Naive thymus-derived CD4-positive, alpha-beta T cell (primary cell): ENCODE measurements around the gene KCNK10. TPM values are rescaled to one million over a fixed set of nuclear protein-coding genes. Genes with fewer than 3 reads are reported as not detected.

Experiments used
- ATAC-seq: fragments of 150-1000 bp; cut with Tn5 transposase; 2 replicates; pipeline ENCODE4 v1.10.0; 2021; ENCODE audit warnings: mild to moderate bottlenecking, moderate library complexity
- CTCF ChIA-PET: fragments of 350-600 bp; sonication (Branson Sonifier 250); formaldehyde crosslinking; loops from one replicate; lab custom pipeline; 2021; ENCODE audit warnings: antibody characterized with exemption; lab: Charles Lee
- POLR2A ChIA-PET: fragments of 350-600 bp; sonication (Branson Sonifier 250); formaldehyde crosslinking; loops from one replicate; lab custom pipeline; 2021; ENCODE audit warnings: antibody characterized with exemption, inconsistent platforms; lab: Charles Lee
- DNase-seq, 9 donors: peaks; one replicate each; pipeline versions ENCODE4 v3.0.0 to v3.0.0-alpha.2; 2020 to 2022; ENCODE audit warnings: mixed read lengths in 1 of 9
- H3K27ac ChIP-seq: one replicate; pipeline ENCODE4 v1.7.0; 2013; ENCODE audit warnings: mild to moderate bottlenecking, low read depth, low read length, moderate library complexity
- H3K27me3 ChIP-seq, 2 donors: one replicate each; pipeline ENCODE4 v1.7.0; 2013; ENCODE audit warnings: low read length in 2 of 2, mild to moderate bottlenecking in 2 of 2, moderate library complexity in 2 of 2; ENCODE audit not compliant: control insufficient read depth in 2 of 2, insufficient read depth in 2 of 2
- H3K36me3 ChIP-seq, 3 experiments: 1 replicate in 2 of 3; 2 replicates in 1 of 3; pipeline ENCODE4 v1.7.0; 2013; ENCODE audit warnings: low read length in 3 of 3, mild to moderate bottlenecking in 3 of 3, moderate library complexity in 1 of 3; ENCODE audit not compliant: insufficient read depth in 3 of 3, control insufficient read depth in 2 of 3
- H3K4me1 ChIP-seq, 2 donors: one replicate each; pipeline ENCODE4 v1.7.0; 2013; ENCODE audit warnings: low read length in 2 of 2, mild to moderate bottlenecking in 2 of 2, moderate library complexity in 1 of 2; ENCODE audit not compliant: control insufficient read depth in 2 of 2, insufficient read depth in 2 of 2
- H3K4me3 ChIP-seq: 2 replicates; pipeline ENCODE4 v1.7.0; 2013; ENCODE audit warnings: mild to moderate bottlenecking, low read length
- H3K9me3 ChIP-seq, 3 experiments: 1 replicate in 2 of 3; 2 replicates in 1 of 3; pipeline ENCODE4 v1.7.0; 2013; ENCODE audit warnings: low read length in 3 of 3; ENCODE audit not compliant: control insufficient read depth in 2 of 3
- H3K27ac Mint-ChIP-seq, 9 donors: one replicate each; pipeline ENCODE4 v1.8.0; 2020 to 2022; ENCODE audit warnings: mixed read lengths in 9 of 9, mild to moderate bottlenecking in 8 of 9, moderate library complexity in 5 of 9, inconsistent platforms in 2 of 9
- H3K27me3 Mint-ChIP-seq, 5 donors: one replicate each; pipeline ENCODE4 v1.8.0; 2021 to 2022; ENCODE audit warnings: mixed read lengths in 5 of 5, mild to moderate bottlenecking in 1 of 5
- H3K36me3 Mint-ChIP-seq, 5 donors: one replicate each; pipeline ENCODE4 v1.8.0; 2020 to 2022; ENCODE audit warnings: mixed read lengths in 5 of 5, mild to moderate bottlenecking in 3 of 5, inconsistent platforms in 1 of 5
- H3K4me1 Mint-ChIP-seq, 7 donors: one replicate each; pipeline ENCODE4 v1.8.0; 2020 to 2022; ENCODE audit warnings: mixed read lengths in 7 of 7, mild to moderate bottlenecking in 3 of 7, inconsistent platforms in 1 of 7
- H3K4me3 Mint-ChIP-seq, 10 donors: one replicate each; pipeline ENCODE4 v1.8.0; 2020 to 2022; ENCODE audit warnings: mild to moderate bottlenecking in 10 of 10, mixed read lengths in 10 of 10, moderate library complexity in 6 of 10, inconsistent platforms in 2 of 10
- H3K9me3 Mint-ChIP-seq, 11 donors: one replicate each; pipeline ENCODE4 v1.8.0; 2020 to 2022; ENCODE audit warnings: mixed read lengths in 11 of 11, mild to moderate bottlenecking in 4 of 11, inconsistent platforms in 1 of 11, moderate library complexity in 1 of 11
- intact Hi-C, 2 donors: fragments of 100-400 bp; cut with micrococcal nuclease; formaldehyde crosslinking; loops; one replicate each; pipeline ENCODE4 v1.15.1; 2023
- polyA plus RNA-seq, 2 donors: library from polyadenylated mRNA; unstranded; fragments of 300-500 nt; fragmentation: Illumina TruSeq; gene quantifications; one replicate each; pipeline ENCODE4 v1.2.3, GENCODE V29; 2021
- total RNA-seq, 6 experiments: library from RNA in 5 of 6; stranded (reverse) in 5 of 6; gene quantifications; 1 replicate in 5 of 6; 2 replicates in 1 of 6; pipeline ENCODE4 v1.2.3 and lab custom pipeline; 2021 to 2026

KCNK10 gene
- total and polyA plus RNA-seq, 7 experiments from 2014 or later: 0.10 to 0.21 TPM; not detected in 5

DNA sequence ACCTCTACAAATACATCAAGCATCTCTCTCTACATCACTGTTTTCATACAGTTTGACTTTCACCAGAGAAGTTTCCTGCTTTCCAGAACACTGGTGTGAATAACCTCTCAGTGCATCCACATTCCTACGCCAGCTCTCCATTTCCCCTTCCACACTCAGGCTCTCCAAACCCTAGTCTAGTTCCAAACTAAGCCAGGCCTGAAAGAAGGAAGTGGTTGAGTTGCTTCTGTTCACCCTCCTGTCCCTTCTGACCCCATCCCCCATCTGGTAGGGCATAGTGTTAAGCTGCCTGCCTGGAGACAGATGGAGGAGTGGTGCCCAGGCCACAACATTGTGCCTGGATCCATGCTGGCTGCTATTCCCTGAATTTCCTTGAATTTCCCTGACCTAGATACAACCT lies 185.7 kb downstream of the KCNK10 start:
- peaks cover 0 to 4% (median 0%) of the 10 kb centered on the region in 7 donors for H3K4me1 Mint-ChIP-seq
- POLR2A ChIA-PET: no interaction called here

More for the DNA sequence above, 185.7 kb downstream of the KCNK10 start:
- H3K4me3 ChIP-seq: no peak overlapping the region
- DNase-seq: no peak
- no peak for ATAC-seq
- no peak overlapping the region for H3K4me3 Mint-ChIP-seq
- no peaks in the 10 kb centered on the region for H3K27me3 ChIP-seq
- H3K27ac ChIP-seq: no peak overlapping the region
- peaks cover 0 to 6% (median 0%) of the 10 kb centered on the region in 3 experiments for H3K9me3 ChIP-seq
- H3K4me1 ChIP-seq: no peaks in the 10 kb centered on the region
- peaks cover 0 to 4% (median 0%) of the 10 kb centered on the region in 5 donors for H3K36me3 Mint-ChIP-seq
- H3K36me3 ChIP-seq: no peaks in the 10 kb centered on the region
- intact Hi-C loops: no loop called here
- CTCF ChIA-PET: no interaction called here
- peaks cover 0 to 7% (median 3%) of the 10 kb centered on the region in 5 donors for H3K27me3 Mint-ChIP-seq
- H3K9me3 Mint-ChIP-seq: peaks cover 0 to 15% (median 7%) of the 10 kb centered on the region in 11 donors
- H3K27ac Mint-ChIP-seq: no peak overlapping the region

Other genes with a start within 250 kb of the KCNK10 start
- 1 to 10 TPM; 1.9 to 4.3 (median 2.5) TPM for gene SPATA7, start 62.4 kb upstream of the KCNK10 start, total RNA-seq
- gene SPATA7, start 62.4 kb upstream of the KCNK10 start, polyA plus RNA-seq: 1 to 10 TPM; 4.2 to 6.1 TPM
- gene PTPN21, start 231.7 kb upstream of the KCNK10 start, total RNA-seq: under 1 TPM in 1 of 5 experiments, not detected in 4; 0.34 TPM
- gene PTPN21, start 231.7 kb upstream of the KCNK10 start, polyA plus RNA-seq: not detected
- 10 to 100 TPM; 40.1 to 66.2 (median 45.6) TPM for gene ZC3H14, start 239.8 kb upstream of the KCNK10 start, total RNA-seq
- gene ZC3H14, start 239.8 kb upstream of the KCNK10 start, polyA plus RNA-seq: 10 to 100 TPM; 39.7 to 72.4 TPM